GM19468 (cell line): ENCODE measurements around the gene TOP1.
"Not testable (repeated sequence)": the region's sequence is repeated elsewhere in the genome, so short reads cannot be mapped to it uniquely, and the experiment has no call there.

ENCODE experiments used
- ATAC-seq: cut with Tn5 transposase; IDR thresholded peaks from one replicate; pipeline ENCODE4 v1.9.1; 2021; ENCODE audit warnings: mild to moderate bottlenecking, moderate library complexity, moderate number of reproducible peaks; ENCODE audit not compliant: unreplicated experiment; ENCODE audit errors: extremely low read depth

The TOP1 gene

GRCh38 chr20:41086402-41087324 lies 58.0 kb downstream of the TOP1 start:
- no peak for ATAC-seq

- ATAC-seq = no peak
Observed at GRCh38 chr20:41087325-41087685, 58.7 kb downstream of the TOP1 start.

- no peak for ATAC-seq
Observed at GRCh38 chr20:41087777-41088176, 59.2 kb downstream of the TOP1 start.

- ATAC-seq = no peak
Observed at GRCh38 chr20:41089555-41089954, 60.9 kb downstream of the TOP1 start.

GRCh38 chr20:41091927-41092326 lies 63.3 kb downstream of the TOP1 start:
- ATAC-seq = no peak

- ATAC-seq = no peak
Observed at GRCh38 chr20:41094353-41095055, 65.9 kb downstream of the TOP1 start.

GRCh38 chr20:41095110-41095969 lies 66.7 kb downstream of the TOP1 start:
- ATAC-seq = no peak

- ATAC-seq = no peak
Observed at GRCh38 chr20:41098703-41099250, 70.2 kb downstream of the TOP1 start.

- no peak for ATAC-seq
Observed at GRCh38 chr20:41100001-41100480, 71.4 kb downstream of the TOP1 start.

- ATAC-seq = no peak
Observed at GRCh38 chr20:41101660-41102059, 73.0 kb downstream of the TOP1 start.

GRCh38 chr20:41108531-41108930 lies 79.9 kb downstream of the TOP1 start:
- ATAC-seq = no peak

- ATAC-seq = no peak
Observed at GRCh38 chr20:41110012-41110411, 81.4 kb downstream of the TOP1 start.

- ATAC-seq = no peak
Observed at GRCh38 chr20:41110930-41111577, 82.4 kb downstream of the TOP1 start.

- ATAC-seq = no peak
Observed at GRCh38 chr20:41111578-41111951, 82.9 kb downstream of the TOP1 start.

- no peak for ATAC-seq
Observed at GRCh38 chr20:41116282-41116956, 87.8 kb downstream of the TOP1 start.

GRCh38 chr20:41118159-41118558 lies 89.5 kb downstream of the TOP1 start:
- ATAC-seq = not testable (repeated sequence)

GRCh38 chr20:41118632-41119031 lies 90.0 kb downstream of the TOP1 start:
- ATAC-seq = no peak

GRCh38 chr20:41119614-41120561 lies 91.3 kb downstream of the TOP1 start:
- no peak for ATAC-seq
